Measurements from ENCODE around the gene WDR44. TPM values are rescaled to one million over a fixed set of nuclear protein-coding genes. Genes with fewer than 3 reads are reported as not detected.

The WDR44 gene
- total RNA-seq, 1 donor from 2014 or later: 38.3 TPM

Small RNAs within 50 kb of the gene (small RNA-seq; reads per million reads assigned to genes)
- gene MIR1277: not detected

Other genes starting within 250 kb of the WDR44 start
- gene KLHL13, start 229.3 kb upstream of the WDR44 start, total RNA-seq: 93.3 TPM
- 26.1 TPM for gene DOCK11, start 149.7 kb downstream of the WDR44 start, total RNA-seq